ENCODE data around the gene P2RX2. TPM values are rescaled to one million over a fixed set of nuclear protein-coding genes. Genes with fewer than 3 reads are reported as not detected.

The P2RX2 gene
- total RNA-seq, 2 experiments from 2014 or later: not detected

DNA sequence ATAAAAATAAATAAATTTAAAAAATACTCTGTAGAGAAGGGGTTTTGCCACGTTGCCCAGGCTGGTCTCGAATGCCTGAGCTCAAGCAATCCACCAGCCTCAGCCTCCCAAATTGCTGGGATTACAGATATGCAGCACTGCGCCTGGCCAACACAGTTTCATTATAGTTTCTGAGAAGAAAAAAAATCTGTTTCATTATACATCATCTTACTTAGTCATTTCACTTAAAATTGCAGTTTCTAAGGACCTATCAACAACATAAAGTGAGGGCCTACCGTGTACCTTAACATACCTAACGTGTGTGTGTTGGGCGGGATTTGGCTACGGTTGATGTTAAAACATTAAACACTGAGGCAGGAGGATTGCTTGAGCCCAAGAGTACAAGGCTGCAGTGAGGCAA is 28.3 kb downstream of the P2RX2 start:
- Mint-ChIP-seq H3K4me3 (no peak overlapping the region), H3K36me3 (peaks cover 19% of the 10 kb centered on the region), H3K27ac (no peak overlapping the region), H3K9me3 (no peaks in the 10 kb centered on the region), H3K4me1 (peaks cover 3% of the 10 kb centered on the region), H3K27me3 (no peaks in the 10 kb centered on the region)
- no peak for DNase-seq

DNA sequence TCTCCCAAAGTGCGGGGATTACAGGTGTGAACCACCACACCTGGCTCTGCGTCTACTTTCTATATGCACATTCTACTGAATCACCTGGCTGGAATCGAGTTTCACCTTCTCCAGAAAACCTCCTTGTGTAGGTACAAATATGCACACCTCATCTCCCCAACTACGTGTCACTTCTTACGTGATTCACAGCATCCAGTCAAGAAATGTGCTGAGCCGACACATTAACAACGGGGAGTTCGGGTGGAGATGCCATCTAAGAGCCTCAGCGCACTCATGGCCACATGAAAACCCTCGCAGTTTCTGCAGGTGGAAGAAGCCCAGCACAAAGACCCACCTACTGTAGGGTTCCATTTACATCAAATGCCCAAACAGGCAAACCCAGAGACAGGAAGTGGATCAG is 29.3 kb downstream of the P2RX2 start:
- Mint-ChIP-seq H3K4me3 (no peak overlapping the region), H3K4me1 (peaks cover 3% of the 10 kb centered on the region), H3K36me3 (peaks cover 23% of the 10 kb centered on the region), H3K27ac (no peak overlapping the region), H3K9me3 (no peaks in the 10 kb centered on the region), H3K27me3 (no peaks in the 10 kb centered on the region)
- no peak for DNase-seq

- no peak overlapping the region for H3K27ac Mint-ChIP-seq
- no peak for DNase-seq
- no peaks in the 10 kb centered on the region for H3K27me3 Mint-ChIP-seq
- H3K36me3 Mint-ChIP-seq: peaks cover 22% of the 10 kb centered on the region
- H3K4me1 Mint-ChIP-seq: peaks cover 3% of the 10 kb centered on the region
- no peaks in the 10 kb centered on the region for H3K9me3 Mint-ChIP-seq
- H3K4me3 Mint-ChIP-seq: no peak overlapping the region
Observed at GRCh38 chr12:132648616-132649225, 30.1 kb downstream of the P2RX2 start.

DNA sequence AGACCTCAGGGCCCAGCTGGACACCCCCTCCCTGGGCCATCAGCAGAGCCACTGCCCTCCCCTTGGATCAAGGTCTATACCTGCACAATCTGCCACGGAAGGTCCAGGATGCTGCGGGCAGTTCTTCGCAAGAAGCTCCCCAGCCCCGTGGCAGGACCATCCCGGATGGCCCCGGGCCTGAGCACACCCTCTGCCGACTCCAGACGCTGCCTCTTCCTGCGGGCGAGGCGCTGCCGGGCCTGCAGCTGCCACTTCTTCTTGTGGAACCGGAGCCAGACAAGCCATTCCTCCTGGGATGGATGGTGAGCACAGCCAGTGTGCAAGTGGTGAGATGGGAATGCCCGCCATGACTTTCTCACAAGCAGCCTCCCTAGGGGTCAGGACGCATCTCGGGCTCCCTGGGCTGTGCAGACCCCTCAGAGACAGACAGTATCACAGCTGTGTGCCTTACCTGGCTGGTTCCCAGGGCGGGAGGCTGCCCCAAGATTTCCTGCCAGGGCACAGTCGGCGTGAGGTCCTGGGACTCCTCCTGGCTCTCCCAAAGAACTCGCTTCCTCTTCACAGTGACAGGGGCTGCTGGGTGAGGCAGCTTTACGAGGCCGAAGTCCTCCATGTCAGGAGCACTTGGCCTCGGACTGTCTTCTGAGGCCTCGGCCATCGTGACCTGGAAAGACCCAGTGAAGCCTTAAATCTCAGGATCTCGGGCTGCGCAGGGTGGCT is 30.8 kb downstream of the P2RX2 start:
- H3K27ac Mint-ChIP-seq: no peak overlapping the region

GRCh38 chr12:132651444-132652100 is 33.0 kb downstream of the P2RX2 start:
- no peaks in the 10 kb centered on the region for H3K9me3 Mint-ChIP-seq
- no peaks in the 10 kb centered on the region for H3K4me1 Mint-ChIP-seq
- no peak for DNase-seq
- peaks cover 26% of the 10 kb centered on the region for H3K36me3 Mint-ChIP-seq
- no peak overlapping the region for H3K27ac Mint-ChIP-seq
- peak overlapping the region; percentile 2 for H3K4me3 Mint-ChIP-seq
- H3K27me3 Mint-ChIP-seq: no peaks in the 10 kb centered on the region

More for the DNA sequence above, 30.8 kb downstream of the P2RX2 start:
- H3K27me3 Mint-ChIP-seq: no peaks in the 10 kb centered on the region
- no peaks in the 10 kb centered on the region for H3K9me3 Mint-ChIP-seq
- no peak overlapping the region for H3K4me3 Mint-ChIP-seq
- peaks cover 3% of the 10 kb centered on the region for H3K4me1 Mint-ChIP-seq
- DNase-seq: no peak
- peaks cover 26% of the 10 kb centered on the region for H3K36me3 Mint-ChIP-seq

DNA sequence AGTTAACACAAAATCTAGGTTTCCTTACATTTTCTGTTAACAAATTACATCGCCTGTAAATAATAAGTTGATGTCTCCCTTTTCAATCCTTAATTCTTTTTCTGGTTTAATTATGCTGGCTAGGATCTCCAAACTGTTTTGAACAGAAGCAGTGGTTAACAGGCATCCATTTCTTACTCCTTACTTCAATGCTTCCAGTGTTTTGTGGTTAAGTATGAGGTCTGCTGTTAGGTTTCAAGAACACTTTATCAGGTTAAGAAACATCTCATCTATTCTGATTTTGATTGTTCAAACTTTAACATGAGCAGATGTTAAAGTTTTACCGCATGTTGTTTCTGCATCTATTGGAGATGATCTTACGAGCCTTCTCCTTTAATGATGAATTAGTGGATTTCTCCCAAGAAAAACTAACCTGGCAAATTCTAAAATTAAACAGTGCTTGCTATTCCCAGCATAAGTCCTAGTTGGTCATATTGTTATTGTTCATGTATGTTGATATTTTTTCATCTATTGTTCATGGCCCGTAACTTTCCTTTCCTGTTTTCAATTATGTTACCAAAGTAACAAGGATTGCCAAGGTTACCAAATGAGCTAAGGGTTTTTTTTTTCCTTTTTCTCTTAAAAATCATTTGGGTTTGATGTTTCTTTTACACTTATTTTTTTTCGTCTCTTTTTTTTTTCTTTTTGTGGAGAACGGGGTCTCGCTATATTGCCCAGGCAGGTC is 35.2 kb downstream of the P2RX2 start:
- Mint-ChIP-seq H3K27me3 (no peaks in the 10 kb centered on the region), H3K27ac (no peak overlapping the region), H3K9me3 (no peaks in the 10 kb centered on the region), H3K36me3 (peaks cover 29% of the 10 kb centered on the region), H3K4me1 (no peaks in the 10 kb centered on the region), H3K4me3 (no peak overlapping the region)
- DNase-seq: no peak

DNA sequence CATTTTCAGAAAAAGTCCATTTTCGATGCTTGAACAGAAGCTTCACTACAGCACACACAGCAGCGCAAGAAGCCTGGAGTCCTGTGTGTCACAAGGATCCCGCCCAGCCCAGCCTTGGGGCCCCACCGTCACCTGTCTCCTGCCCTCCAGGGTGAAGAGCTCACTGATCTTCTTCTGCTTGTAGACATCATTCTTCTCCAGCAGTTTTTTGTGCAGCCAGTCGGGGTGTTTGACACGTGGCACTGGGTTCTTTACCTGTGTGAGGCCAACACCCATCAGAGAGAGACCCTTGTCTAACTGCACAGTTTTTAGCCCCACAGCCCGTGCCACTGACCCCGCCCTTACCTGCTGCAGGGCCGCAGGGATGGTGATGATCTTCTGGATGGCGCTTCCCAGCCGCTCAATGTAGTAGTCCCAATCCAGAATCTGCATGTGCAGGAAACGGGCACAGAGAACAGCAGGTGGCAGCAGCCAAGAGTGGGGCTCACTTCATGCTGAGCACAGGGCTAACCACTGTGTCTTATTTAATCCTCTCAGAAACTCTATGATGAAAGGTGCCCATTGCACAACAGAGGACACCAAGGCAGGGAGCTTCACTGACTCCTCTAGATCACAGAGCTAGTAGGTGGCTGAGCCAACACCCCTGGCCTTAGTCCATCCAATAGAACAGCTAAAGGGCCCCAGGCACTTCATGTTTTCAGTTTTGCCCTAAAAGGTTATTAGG is 38.6 kb downstream of the P2RX2 start:
- Mint-ChIP-seq H3K4me3 (no peak overlapping the region), H3K27me3 (no peaks in the 10 kb centered on the region), H3K27ac (no peak overlapping the region), H3K4me1 (peaks cover 3% of the 10 kb centered on the region), H3K36me3 (peaks cover 38% of the 10 kb centered on the region), H3K9me3 (no peaks in the 10 kb centered on the region)
- no peak for DNase-seq

- Mint-ChIP-seq H3K36me3 (peaks cover 44% of the 10 kb centered on the region), H3K27me3 (no peaks in the 10 kb centered on the region), H3K9me3 (no peaks in the 10 kb centered on the region), H3K4me1 (peaks cover 6% of the 10 kb centered on the region), H3K27ac (no peak overlapping the region), H3K4me3 (no peak overlapping the region)
- no peak for DNase-seq
Observed at GRCh38 chr12:132658149-132658894, 39.7 kb downstream of the P2RX2 start.

- Mint-ChIP-seq H3K27me3 (no peaks in the 10 kb centered on the region), H3K27ac (no peak overlapping the region)
Observed at GRCh38 chr12:132659146-132659545, 40.6 kb downstream of the P2RX2 start.

DNA sequence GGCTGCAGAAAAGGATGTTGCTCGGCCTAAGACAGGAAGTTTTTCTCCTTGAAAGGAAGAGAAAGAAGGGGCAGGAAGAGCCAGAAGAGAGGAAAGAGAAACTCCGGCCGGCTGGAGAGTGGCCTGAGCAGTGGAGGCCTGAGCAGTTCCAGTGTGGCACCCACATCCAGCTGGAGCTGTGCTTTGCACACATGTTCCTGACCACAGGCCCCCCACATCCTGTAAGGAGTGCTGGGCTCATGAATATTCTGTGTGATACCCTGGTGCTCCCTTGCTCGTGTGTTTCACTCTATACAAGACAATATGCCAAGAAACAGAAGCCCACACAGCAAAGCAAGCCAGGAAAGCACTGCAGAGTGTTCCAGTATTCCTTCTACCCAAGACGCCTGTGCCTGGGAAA is 41.5 kb downstream of the P2RX2 start:
- no peak overlapping the region for H3K4me3 Mint-ChIP-seq
- DNase-seq: no peak

More at GRCh38 chr12:132659146-132659545, 40.6 kb downstream of the P2RX2 start:
- DNase-seq: no peak
- Mint-ChIP-seq H3K36me3 (peaks cover 42% of the 10 kb centered on the region), H3K4me1 (peaks cover 6% of the 10 kb centered on the region), H3K4me3 (no peak overlapping the region), H3K9me3 (no peaks in the 10 kb centered on the region)

GRCh38 chr12:132660996-132661395 is 42.4 kb downstream of the P2RX2 start:
- DNase-seq: no peak
- no peak overlapping the region for H3K27ac Mint-ChIP-seq
- no peaks in the 10 kb centered on the region for H3K27me3 Mint-ChIP-seq
- peaks cover 51% of the 10 kb centered on the region for H3K36me3 Mint-ChIP-seq
- no peaks in the 10 kb centered on the region for H3K9me3 Mint-ChIP-seq
- no peak overlapping the region for H3K4me3 Mint-ChIP-seq
- peaks cover 9% of the 10 kb centered on the region for H3K4me1 Mint-ChIP-seq

More for the DNA sequence above, 41.5 kb downstream of the P2RX2 start:
- peaks cover 45% of the 10 kb centered on the region for H3K36me3 Mint-ChIP-seq
- H3K9me3 Mint-ChIP-seq: no peaks in the 10 kb centered on the region
- H3K27me3 Mint-ChIP-seq: no peaks in the 10 kb centered on the region
- H3K4me1 Mint-ChIP-seq: peaks cover 7% of the 10 kb centered on the region
- H3K27ac Mint-ChIP-seq: no peak overlapping the region

- H3K4me1 Mint-ChIP-seq: peaks cover 9% of the 10 kb centered on the region
- H3K27ac Mint-ChIP-seq: no peak overlapping the region
- H3K27me3 Mint-ChIP-seq: no peaks in the 10 kb centered on the region
- H3K36me3 Mint-ChIP-seq: peaks cover 51% of the 10 kb centered on the region
- H3K4me3 Mint-ChIP-seq: no peak overlapping the region
- H3K9me3 Mint-ChIP-seq: no peaks in the 10 kb centered on the region
- DNase-seq: no peak
Observed at GRCh38 chr12:132661972-132662371, 43.4 kb downstream of the P2RX2 start.

DNA sequence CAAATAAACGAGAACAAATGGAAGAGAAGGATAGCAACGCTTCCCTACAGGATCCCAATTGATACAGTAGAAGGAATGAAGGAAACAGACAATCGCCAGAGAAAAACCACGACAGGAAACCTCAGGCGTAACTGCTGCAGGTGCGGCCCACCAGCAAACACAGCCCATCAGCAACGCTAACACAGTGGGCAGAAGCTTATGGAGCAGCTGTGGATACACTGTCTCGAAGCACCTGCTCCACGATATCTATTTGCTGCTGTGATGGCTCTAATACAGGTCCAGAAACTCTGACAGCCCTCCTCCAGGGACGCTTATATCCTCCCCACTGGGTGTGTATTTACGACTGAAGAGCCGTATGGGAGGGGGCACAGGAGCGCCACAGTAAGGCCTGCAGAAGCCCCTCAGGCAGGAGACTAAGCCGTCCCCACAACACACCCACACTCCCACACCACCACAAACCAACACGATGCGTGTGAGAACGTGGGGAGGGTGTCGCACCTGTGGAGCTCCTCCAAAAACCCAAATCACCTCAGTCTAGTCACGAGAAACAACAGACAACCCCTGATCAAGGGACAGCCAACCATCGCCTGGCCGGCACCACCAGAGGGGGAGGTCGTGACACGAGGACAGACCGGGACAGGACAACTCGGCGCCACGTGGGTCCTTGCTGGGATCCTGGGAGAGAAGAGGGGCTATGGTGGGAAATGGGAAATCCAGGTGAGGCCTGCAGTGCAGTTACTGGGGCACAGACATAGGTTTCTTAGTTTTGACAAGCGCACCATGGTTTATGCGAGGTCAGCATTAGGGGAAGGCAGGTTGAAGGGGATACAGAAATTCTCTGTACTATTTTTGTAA is 44.6 kb downstream of the P2RX2 start:
- Mint-ChIP-seq H3K27ac (no peak overlapping the region), H3K9me3 (no peaks in the 10 kb centered on the region), H3K27me3 (no peaks in the 10 kb centered on the region), H3K4me1 (peaks cover 9% of the 10 kb centered on the region), H3K36me3 (peaks cover 46% of the 10 kb centered on the region), H3K4me3 (no peak overlapping the region)
- DNase-seq: no peak
